HUDEP-2 (cell line): ENCODE measurements around the gene PAPOLA.

Experiments
- DNase-seq, 76 experiments: peaks; one replicate each; lab custom pipeline; 2025; ENCODE audit not compliant: unreplicated experiment in 76 of 76; lab: John Stamatoyannopoulos, UW

Gene PAPOLA

GRCh38 chr14:96614481-96614881, 112.3 kb downstream of the PAPOLA start:
- DNase-seq, result no peak

GRCh38 chr14:96616161-96616721, 114.1 kb downstream of the PAPOLA start:
- DNase-seq, result no peak
